COLO668 (cell line): Measurements from ENCODE around the gene WASHC2C.
"Not testable (repeated sequence)": the region's sequence is repeated elsewhere in the genome, so short reads cannot be mapped to it uniquely, and the experiment has no call there.

Experiments
- DNase-seq: peaks from one replicate; lab custom pipeline; 2025; ENCODE audit not compliant: unreplicated experiment; lab: John Stamatoyannopoulos, UW

Gene WASHC2C

GRCh38 chr10:45761622-45762021, 34.6 kb downstream of the WASHC2C start:
- DNase-seq, result not testable (repeated sequence)

GRCh38 chr10:45763037-45763436, 36.0 kb downstream of the WASHC2C start:
- DNase-seq, result not testable (repeated sequence)

- DNase-seq, result not testable (repeated sequence)
These were observed 41.3 kb downstream of the WASHC2C start for GRCh38 chr10:45768334-45768733.

GRCh38 chr10:45771757-45772461, 44.8 kb downstream of the WASHC2C start:
- DNase-seq, result not testable (repeated sequence)

GRCh38 chr10:45786217-45786616, 59.2 kb downstream of the WASHC2C start:
- DNase-seq, result not testable (repeated sequence)

- not testable (repeated sequence) for DNase-seq
These were observed 60.2 kb downstream of the WASHC2C start for GRCh38 chr10:45787212-45787741.

GRCh38 chr10:45789991-45790390, 62.9 kb downstream of the WASHC2C start:
- not testable (repeated sequence) for DNase-seq

GRCh38 chr10:45790694-45791426, 63.8 kb downstream of the WASHC2C start:
- DNase-seq, result not testable (repeated sequence)

- not testable (repeated sequence) for DNase-seq
These were observed 67.7 kb downstream of the WASHC2C start for GRCh38 chr10:45794761-45795160.

- DNase-seq, result not testable (repeated sequence)
These were observed 76.3 kb downstream of the WASHC2C start for GRCh38 chr10:45803060-45804010.

- DNase-seq, result not testable (repeated sequence)
These were observed 77.9 kb downstream of the WASHC2C start for GRCh38 chr10:45804996-45805395.

GRCh38 chr10:45809837-45810236, 82.8 kb downstream of the WASHC2C start:
- no peak for DNase-seq

GRCh38 chr10:45811075-45811474, 84.0 kb downstream of the WASHC2C start:
- no peak for DNase-seq

- not testable (repeated sequence) for DNase-seq
These were observed 85.9 kb downstream of the WASHC2C start for GRCh38 chr10:45812959-45813358.

GRCh38 chr10:45814146-45814545, 87.1 kb downstream of the WASHC2C start:
- DNase-seq, result not testable (repeated sequence)

- DNase-seq, result no peak
These were observed 90.2 kb downstream of the WASHC2C start for GRCh38 chr10:45817130-45817859.

- no peak for DNase-seq
These were observed 90.8 kb downstream of the WASHC2C start for GRCh38 chr10:45817912-45818311.

- DNase-seq, result no peak
These were observed 92.5 kb downstream of the WASHC2C start for GRCh38 chr10:45819552-45819951.

GRCh38 chr10:45820107-45820830, 93.2 kb downstream of the WASHC2C start:
- DNase-seq, result not testable (repeated sequence)
